ENCODE measurements around the gene NT5C2.
"Not testable (repeated sequence)": the region's sequence is repeated elsewhere in the genome, so short reads cannot be mapped to it uniquely, and the experiment has no call there.

Gene NT5C2

DNA sequence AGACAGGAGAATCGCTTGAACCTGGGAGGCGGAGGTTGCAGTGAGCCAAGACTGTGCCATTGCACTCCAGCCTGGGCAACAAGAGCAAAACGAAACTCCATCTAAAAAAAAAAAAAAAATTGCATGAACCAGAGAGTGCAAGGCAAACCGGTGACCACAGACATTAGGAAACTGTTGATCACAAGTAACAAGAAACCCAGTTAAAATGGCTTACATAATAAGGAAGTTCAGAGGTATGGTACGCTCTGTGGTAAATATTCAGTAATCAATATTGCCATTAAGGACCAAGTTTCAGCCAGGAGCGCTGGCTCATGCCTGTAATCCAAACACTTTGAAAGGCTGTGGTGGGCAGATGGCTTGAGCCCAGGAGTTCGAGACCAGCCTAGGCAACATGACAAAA, 9.2 kb upstream of the NT5C2 start:
- no peak for DNase-seq (ENCODE audit: low read depth in 2 of 2)

DNA sequence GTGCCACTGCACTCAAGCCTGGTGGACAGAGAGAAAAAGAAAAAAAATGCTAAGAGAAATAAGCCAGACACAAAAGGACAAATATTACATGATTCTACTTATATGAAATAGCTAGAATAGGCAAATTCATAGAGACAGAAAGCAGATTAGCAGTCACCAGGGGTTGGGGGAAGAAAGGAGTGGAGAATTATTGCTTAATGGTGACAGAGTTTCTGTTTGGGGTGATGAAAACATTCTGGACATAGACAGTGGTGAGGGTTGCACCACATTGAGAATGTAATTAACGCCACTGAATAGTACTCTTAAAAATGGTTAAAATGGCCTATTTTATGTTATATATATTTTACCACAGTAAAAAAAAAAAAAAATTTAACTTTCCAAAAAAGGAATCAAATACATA, 6.4 kb upstream of the NT5C2 start:
- DNase-seq (ENCODE audit: low read depth in 2 of 2): no peak

DNA sequence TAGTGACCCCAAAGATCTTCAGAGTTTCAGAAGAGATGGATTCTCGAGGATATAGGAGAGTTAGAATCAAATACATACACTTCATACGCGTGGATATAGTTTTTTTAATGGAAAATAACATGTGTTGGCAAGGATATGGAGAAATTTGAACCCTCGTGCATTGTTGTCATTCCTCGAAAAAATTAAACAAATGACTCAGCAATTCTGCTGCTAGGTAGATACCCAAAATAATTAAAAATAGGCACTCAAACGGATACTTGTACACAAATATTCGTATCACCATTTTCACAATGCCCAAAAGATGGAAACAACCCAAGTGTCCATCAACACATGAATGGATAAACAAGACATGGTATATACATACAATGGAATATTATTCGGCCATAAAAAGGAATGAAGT, 5.6 kb upstream of the NT5C2 start:
- DNase-seq (ENCODE audit: low read depth in 2 of 2): no peak

DNA sequence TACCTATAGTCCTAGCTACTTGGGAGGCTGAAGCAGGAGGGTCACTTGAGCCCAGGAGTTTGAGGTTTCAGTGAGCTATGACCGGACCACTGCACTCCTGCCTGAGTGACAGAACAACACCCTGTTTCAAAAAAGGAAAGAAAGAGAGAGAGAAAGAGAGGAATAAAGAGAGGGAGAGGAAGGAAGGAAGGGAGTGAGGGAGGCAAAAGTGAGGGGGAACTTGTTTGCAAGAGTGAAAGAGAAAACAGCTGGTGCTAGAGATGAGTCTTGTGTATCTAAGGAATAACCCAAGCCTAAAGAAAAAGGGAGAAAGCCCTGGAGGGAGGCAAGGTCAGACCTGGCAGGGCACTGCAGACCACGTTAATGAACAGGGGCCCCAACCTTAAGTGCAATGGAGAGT, 4.8 kb upstream of the NT5C2 start:
- DNase-seq (ENCODE audit: low read depth in 2 of 2): no peak

DNA sequence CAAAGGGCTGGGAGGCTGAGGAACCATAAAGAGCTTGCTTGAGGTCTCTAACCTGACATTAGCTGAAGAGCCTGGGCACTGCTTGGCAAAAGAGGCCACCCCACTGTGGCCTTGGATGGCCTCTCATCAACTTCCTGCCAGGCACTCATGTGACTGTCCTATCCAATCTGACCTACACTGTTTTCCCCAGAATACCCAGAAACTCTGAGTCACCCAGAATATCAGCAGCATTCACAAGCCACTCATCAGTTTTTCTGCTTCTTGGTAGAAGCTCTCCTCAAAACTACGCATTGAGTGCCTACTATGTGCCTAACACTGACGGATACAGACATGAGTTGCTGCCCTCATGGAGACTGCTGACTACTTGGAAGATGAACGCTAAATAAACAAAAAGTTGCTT, 4.1 kb upstream of the NT5C2 start:
- no peak for DNase-seq (ENCODE audit: low read depth in 2 of 2)

DNA sequence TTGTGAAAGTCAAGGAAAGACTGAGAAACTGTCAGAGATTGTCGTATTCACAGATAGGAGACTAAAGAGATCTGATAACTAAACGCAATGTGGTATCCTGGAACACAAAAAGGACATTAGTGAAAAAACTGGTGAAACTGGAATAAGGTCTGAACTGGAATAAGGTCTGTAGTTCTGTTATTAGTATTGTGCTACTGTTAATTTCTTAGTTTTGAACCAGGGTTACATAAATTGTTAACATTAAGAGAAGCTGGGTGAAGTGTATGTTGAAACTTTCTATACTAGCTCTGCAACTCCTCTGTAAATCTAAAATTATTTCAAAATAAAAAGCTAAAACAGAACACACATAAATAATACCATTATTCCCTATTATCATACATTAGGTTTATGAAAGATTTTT, 3.4 kb upstream of the NT5C2 start:
- no peak for DNase-seq (ENCODE audit: low read depth in 2 of 2)

DNA sequence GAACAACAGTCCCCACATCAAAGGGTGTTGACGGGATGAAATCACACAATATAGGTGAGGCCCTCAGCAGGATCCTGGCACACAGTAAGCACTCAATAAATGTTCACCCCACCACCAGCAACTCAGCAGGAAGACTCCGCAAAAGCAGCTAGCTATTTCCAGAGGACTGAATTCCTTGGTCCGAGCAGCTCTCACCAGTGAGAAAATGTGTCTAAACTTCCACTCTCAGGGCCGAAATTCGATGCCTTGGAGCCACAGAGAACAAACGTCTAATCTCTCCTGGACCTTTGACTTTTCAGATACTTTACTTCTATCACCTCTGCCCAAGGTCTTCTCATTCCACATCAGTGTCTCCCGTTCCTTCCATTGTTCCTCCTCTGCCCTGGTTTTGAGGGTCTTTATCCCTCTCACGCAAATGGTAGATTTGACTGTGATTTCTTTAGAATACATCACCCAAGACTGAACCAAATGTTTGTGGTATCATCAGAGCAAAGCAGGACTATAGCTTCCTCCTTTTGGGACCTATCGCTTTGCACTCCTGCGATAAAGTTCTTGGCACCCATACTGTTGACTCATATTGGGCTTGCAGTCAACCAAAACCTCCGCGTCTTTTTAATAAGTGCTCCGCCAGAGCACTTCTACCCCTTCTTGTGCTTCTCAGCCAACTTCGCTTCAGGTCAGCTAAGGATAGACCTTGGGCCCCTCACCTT, 903 bp upstream of the NT5C2 start:
- DNase-seq (ENCODE audit: low read depth in 2 of 2): no peak

DNA sequence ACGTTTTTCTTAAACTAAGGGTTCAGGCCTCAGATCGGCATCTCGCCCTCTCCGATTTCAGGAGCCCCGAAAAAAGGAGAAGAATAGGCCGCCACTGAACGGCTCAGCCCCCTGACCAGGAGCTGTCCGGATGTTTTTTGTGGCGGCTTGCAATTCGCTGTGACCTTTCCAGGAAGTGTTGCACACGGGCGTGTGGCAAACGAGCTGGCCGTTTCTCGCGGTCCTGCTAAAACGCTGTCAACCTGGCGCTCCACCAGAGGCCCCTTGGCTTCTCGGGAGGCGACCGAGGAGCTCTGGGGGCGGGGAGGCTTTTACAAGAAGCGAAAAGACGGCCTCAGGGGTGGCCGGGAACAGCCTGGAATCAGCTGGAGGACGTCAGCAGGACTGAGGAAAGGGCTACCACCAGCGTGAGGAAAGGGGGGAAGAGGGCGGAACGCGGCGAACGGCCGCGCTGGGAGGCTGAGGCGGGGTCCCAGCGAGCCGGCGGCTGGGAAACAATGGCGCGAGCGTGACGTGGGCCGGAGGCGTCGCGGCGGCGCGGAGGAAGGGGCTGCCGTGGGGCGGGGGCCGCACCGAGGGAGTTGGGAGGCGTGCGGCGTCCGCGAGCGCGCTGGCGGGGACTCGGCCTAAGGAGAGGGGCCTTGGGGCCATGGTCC, 493 bp downstream of the NT5C2 start:
- peak in 1 of 2 donors; percentile 12 for DNase-seq (ENCODE audit: low read depth in 2 of 2)

DNA sequence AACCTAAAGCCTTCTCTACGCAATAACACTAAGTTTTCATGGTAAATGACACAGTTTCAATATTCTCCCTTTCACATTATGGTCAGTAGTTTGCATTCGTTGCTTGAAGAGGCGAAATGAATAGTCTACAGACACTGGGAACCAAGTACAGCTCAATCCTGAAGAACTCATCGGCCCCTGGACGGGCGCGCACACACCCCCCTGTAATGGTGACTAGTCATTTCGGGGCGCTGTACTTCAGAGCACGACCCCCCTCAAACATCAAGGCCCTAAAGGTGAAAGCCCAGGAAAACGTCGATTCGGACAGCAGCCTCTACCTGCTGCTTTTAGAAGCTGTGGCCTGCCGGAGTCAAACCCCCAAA, 1.0 kb downstream of the NT5C2 start:
- no peak for DNase-seq (ENCODE audit: low read depth in 2 of 2)

DNA sequence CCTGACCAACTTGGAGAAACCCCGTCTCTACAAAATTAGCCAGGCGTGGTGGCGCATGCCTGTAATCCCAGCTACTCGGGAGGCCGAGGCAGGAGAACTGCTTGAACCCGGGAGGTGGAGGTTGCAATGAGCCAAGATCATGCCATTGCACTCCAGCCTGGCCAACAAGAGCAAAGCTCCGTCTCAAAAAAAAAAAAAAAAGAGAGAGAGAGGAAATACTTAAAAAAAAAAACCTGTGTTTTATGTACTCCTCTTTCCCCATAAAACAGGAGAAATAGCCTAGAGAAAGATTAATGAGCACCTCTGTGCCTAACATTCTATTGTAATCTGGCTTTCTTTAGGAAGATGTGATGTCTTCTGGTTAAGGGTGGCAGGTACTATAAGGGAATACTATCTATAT, 1.9 kb downstream of the NT5C2 start:
- DNase-seq (ENCODE audit: low read depth in 2 of 2): not testable (repeated sequence)

DNA sequence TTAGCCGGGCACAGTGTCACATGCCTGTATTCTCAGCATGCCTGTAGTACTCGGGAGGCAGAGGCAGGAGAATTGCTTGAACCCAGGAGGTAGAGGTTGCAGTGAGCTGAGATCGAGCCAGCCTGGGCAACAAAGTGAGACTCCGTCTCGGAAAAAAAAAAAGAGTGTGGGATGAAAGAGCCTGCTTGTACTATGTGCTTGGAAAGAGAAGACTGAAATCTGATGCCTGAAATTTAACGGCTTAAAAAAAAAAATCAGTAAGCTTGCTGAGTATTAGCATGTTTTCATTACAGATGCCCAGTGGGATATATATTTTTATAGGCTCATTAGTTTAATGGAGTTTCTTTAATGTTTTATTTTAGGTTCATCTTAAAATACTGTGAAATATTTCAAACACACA, 4.2 kb downstream of the NT5C2 start:
- no peak for DNase-seq (ENCODE audit: low read depth in 2 of 2)

DNA sequence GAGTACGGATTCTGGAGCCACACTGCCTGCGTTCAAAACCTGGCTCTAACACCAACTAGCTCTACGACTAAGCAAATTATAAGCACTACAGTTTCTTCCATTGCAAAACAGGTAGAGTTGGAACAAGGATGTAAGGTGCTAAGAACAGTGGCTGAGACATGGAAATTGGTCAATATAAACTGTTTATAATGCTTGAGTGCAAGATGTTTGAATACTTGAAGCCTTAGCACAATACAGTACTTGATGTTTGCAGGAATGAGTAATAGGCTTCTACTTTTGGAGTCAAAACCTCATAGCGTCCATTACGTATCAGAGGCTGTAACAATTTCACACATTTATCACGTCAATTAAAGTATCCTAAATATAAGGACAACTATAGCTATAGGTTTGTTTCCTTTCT, 6.9 kb downstream of the NT5C2 start:
- DNase-seq (ENCODE audit: low read depth in 2 of 2): no peak

DNA sequence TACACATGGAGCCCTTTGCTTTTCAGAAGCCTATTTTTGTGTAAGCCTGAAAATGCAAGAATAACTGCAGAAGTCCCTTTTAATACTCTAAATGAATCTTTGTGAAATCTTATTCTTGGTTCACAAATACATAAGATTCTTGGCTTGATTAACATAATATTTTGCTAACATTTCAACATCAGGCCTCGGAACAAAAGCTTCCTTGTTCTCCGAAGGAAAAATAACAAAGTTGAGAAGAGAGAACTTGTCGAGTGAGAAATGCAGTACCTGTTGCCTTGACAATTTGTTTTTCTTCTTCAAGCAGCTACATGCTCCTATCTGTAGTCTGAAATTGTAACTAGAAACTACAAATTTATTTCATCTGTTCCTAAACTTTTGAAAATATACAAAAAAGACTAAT, 8.5 kb downstream of the NT5C2 start:
- DNase-seq (ENCODE audit: low read depth in 2 of 2): no peak

DNA sequence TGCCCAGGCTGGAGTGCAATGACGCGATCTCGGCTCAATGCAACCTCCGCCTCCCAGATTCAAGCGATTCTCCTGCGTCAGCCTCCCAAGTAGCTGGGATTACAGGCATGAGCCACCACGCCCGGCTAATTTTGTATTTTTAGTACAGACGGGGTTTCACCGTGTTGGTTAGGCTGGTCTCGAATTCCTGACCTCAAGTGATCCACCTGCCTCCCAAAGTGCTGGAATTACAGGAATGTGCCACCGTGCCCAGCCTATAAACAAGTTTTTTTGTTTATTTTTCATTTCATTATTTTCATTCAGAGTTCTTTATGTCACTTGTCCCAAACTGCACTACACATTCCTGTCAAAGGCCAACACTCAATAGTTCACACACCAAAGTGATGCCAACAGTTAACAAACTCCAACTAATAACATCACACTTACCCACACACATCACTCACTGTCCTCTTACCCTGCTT, 9.1 kb downstream of the NT5C2 start:
- DNase-seq (ENCODE audit: low read depth in 2 of 2): not testable (repeated sequence)

DNA sequence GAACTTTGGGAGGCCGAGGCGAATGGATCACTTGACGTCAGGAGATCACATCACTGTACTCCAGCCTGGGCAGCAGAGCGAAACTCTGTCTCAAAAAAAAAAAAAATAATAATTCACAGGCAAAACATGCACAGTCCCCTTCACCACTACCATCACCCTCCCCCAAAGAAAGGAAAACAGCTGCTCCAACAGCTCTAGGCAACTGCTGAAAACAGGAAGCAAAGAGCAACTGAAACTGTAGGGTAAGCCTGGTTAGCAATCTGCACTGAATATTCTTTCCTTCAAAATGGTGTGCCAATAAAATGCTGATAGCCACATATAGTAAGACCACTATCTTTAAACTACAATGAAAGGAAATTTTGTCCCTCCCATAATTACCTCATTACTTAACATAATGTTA, 11.8 kb downstream of the NT5C2 start:
- no peak for DNase-seq (ENCODE audit: low read depth in 2 of 2)

DNA sequence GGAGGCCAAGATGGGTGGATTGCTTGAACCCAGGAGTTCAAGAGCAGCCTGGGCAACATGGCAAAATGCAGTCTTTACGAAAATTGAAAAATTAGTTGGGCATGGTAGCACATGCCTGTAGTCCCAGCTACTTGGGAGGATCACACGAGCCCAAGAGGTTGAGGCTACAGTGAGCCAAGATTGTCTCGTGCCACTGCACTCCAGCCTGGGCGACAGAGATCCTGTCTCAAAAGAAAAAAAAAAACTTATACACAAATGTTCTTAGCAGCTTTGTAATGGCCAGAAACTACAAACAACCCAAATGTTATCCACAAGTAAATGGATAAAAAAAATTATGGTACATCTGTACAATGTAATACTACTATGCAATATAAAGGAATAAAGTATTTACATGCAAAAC, 12.6 kb downstream of the NT5C2 start:
- DNase-seq (ENCODE audit: low read depth in 2 of 2): no peak

DNA sequence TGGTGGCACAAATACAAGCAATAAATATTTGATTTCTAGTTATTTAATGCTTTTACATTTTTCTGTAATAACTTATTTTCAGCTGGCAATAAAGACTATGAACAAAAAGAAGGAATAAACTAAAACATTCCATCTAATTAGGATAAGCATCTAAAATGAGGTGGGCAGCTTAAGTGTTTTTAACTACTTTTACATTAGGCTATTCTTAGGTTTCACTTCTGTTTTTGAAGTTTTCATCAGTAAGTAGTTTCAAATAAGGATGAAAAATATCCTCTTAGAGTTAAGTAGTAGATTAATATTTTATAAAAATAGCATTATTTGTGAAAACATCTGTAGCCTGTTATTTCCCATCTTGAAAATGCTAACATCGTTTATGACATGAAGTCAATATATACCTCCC, 15.9 kb downstream of the NT5C2 start:
- DNase-seq (ENCODE audit: low read depth in 2 of 2): no peak

DNA sequence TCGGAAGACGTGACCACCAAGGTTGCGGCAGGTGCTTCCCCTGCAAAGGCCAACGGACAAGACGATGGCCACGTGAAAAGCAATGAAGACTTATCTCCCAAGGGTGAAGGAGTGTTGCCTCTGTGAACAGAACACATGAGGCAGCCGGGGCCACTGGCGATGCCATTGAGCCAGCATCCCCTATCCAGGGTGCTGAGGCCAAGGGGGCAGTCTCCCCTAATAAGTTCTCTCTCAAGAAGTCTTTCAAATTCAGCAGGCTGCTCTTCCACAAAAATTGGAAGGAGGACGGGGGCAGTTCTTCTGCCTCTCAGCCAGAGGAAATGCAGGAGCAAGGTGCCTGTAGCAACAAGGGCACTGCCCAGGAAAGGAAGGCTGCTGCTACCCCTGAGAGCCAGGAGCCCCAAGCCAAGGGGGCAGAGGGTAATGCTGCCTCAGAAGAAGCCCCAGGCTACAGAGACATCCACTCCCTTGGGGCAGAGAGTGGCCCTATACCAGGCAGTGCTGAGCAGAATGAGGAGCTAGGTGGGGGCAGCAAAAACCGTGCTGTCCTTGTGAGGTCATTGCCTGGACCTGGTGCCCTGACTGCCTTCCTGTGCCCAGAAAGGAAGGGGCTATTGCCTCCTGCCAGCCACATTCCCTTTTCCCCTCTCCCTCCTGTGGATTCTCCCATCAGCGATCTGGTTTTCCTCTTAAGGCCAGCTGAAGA, 17.3 kb downstream of the NT5C2 start:
- no peak for DNase-seq (ENCODE audit: low read depth in 2 of 2)

DNA sequence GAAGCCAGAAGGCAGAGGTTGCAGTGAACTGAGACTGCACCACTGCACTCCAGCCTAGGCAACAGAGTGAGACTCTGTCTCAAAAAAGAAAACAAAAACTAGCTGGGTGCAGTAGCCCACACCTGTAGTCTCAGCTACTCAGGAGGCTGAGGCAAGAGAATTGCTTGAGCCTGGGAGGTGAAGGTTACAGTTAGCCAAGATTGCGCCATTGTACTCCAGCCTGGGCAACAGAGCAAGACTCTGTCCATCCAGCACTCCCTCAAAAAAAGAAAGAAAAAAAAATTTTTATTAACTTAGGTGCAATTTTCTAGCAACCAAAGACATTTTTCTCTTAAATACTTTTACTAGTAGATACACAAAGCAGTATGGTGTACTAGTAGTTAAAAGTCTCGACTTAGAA, 18.7 kb downstream of the NT5C2 start:
- not testable (repeated sequence) for DNase-seq (ENCODE audit: low read depth in 2 of 2)

DNA sequence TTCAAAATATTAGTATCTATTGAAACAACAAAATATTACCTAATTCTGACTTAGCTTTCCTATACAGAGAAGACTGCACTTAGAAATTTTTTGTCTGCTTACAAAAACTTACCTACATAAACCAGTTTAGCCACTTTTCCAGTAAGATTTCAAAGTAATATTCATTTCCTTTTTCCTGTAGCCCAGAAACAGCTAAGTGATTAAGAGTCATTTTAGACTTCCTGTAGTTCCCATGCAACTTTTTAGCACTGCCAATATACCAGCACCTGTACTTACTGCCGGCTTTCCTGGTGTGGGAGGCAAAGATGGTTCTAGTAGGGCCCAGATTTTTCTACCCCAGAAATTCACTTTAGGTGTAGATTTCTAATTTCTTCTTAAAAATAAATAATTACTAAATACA, 21.8 kb downstream of the NT5C2 start:
- no peak for DNase-seq (ENCODE audit: low read depth in 2 of 2)

DNA sequence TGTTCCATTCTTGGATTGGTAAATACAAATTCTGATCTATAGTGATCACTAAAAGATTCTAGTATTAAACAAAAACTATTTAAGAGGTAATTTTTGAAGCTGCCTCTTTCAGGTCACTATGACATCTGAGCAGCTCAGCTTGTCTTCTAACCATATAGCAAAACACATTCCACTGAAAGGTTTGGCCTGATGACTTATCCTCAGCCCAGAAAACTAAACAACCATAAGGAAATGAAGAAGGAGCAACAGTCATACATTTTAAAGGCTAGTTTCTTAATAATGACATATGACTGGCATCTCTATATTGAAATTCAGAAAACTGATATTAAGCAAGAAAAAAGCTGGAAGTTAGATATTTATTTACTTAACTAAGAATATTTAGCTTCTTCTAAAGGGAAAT, 24.6 kb downstream of the NT5C2 start:
- DNase-seq (ENCODE audit: low read depth in 2 of 2): no peak

DNA sequence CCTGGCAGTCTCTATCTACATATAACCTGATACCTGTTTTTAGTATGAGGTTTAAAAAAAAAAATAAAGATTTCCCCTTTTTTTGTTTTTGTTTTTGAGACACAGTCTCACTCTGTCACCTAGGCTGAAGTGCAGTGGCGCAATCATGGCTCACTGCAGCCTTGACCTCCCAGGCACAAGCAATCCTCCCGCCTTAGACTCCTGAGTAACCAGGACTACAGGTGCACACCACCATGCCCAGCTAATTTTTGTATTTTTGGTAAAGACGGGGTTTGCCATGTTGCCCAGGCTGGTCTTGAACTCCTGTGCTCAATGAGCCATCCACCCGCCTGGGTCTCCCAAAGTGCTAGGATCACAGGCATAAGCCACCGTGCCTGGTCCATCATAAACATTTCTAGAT, 25.5 kb downstream of the NT5C2 start:
- DNase-seq (ENCODE audit: low read depth in 2 of 2): not testable (repeated sequence)

DNA sequence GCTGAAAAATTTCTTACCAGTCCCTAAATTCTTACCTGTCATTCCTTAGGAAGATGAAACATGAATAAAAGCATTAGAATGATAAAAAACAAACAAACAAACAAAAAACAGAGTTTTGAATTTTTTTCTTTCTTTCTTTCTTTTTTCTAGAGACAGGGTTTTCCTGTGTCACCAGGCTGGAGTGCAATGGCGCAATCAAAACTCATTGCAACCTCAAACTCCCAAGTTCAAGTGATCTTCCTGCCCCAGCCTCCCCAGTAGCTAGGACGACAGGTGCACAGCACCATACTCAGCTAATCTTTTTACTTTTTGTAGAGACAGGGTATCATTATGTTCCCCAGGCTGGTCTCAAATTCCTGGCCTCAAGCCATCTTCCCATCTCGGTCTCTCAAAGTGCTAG, 26.5 kb downstream of the NT5C2 start:
- no peak for DNase-seq (ENCODE audit: low read depth in 2 of 2)

All from stimulated activated CD4-positive, alpha-beta T cell treated with anti-CD3 and anti-CD28 coated beads, Interleukin-1b, Interleukin-23, amount 100 ng/mL, for 1 hour (primary cell).